ENCODE data around the gene ZRANB3. TPM values are rescaled to one million over a fixed set of nuclear protein-coding genes. Genes with fewer than 3 reads are reported as not detected.
A peak's percentile ranks its signal among the peaks of the same experiment; 100 is the strongest.

Gene ZRANB3
- total and polyA plus RNA-seq, 2 of the 13 experiments (the other 11 are each of a cell fraction or from before 2014, with no cell fraction given) = 5.8 to 25.2 TPM

GRCh38 chr2:135530313-135531230 is at the start of gene ZRANB3 (continued):
- TF ChIP-seq ATM (IDR thresholded peaks at IDR 0.05; ENCODE audit: borderline replicate concordance) = no peak
- TF ChIP-seq MAFG (CRISPR knock-in tag; IDR thresholded peaks at IDR 0.05) = no peak
- TF ChIP-seq ZNF576 (CRISPR knock-in tag; IDR thresholded peaks at IDR 0.05) = no peak
- TF ChIP-seq HHEX (CRISPR knock-in tag; IDR thresholded peaks at IDR 0.05) = peak; percentile 18; the same call in 1 of the 2 replicates
- no peak for TF ChIP-seq MAF1 (CRISPR knock-in tag; IDR thresholded peaks at IDR 0.05; ENCODE audit: borderline replicate concordance)
- TF ChIP-seq ZNF260 (CRISPR knock-in tag; IDR thresholded peaks at IDR 0.05; ENCODE audit: borderline replicate concordance, low read depth) = no peak
- TF ChIP-seq GATAD1 (CRISPR knock-in tag; IDR thresholded peaks at IDR 0.05) = peak; percentile 89
- peak; percentile 86 for TF ChIP-seq ZNF501 (CRISPR knock-in tag; IDR thresholded peaks at IDR 0.05)
- peak; percentile 39; the same call in 1 of the 2 replicates for TF ChIP-seq AHR (CRISPR knock-in tag; IDR thresholded peaks at IDR 0.05)
- TF ChIP-seq RELA (CRISPR knock-in tag; IDR thresholded peaks at IDR 0.05) = no peak
- TF ChIP-seq HNF1B (CRISPR knock-in tag; IDR thresholded peaks at IDR 0.05) = peak; percentile 73
- 0 out of 2 replicates have a peak, but pooled peaks have one; percentile 51 for TF ChIP-seq STAT5B (CRISPR knock-in tag; IDR thresholded peaks at IDR 0.05)
- TF ChIP-seq KLF16 (CRISPR knock-in tag; IDR thresholded peaks at IDR 0.05) = 0 out of 4 replicates have a peak, but pooled peaks of 1 of the 2 experiments have one; percentile 49
- TF ChIP-seq TEAD2 (CRISPR knock-in tag; IDR thresholded peaks at IDR 0.05) = 0 out of 2 replicates have a peak, but pooled peaks have one; percentile 38
- no peak for TF ChIP-seq ZNF496 (CRISPR knock-in tag; IDR thresholded peaks at IDR 0.05; ENCODE audit: insufficient replicate concordance)
- no peak for TF ChIP-seq ZNF274 (CRISPR knock-in tag; IDR thresholded peaks at IDR 0.05)
- peak; percentile 83 for TF ChIP-seq NR2C2 (CRISPR knock-in tag; IDR thresholded peaks at IDR 0.05; ENCODE audit: borderline replicate concordance)
- TF ChIP-seq ZNF782 (CRISPR knock-in tag; IDR thresholded peaks at IDR 0.05; ENCODE audit: borderline replicate concordance) = no peak
- TF ChIP-seq ARID2 (CRISPR knock-in tag; IDR thresholded peaks at IDR 0.05; ENCODE audit: borderline replicate concordance) = 0 out of 2 replicates have a peak, but pooled peaks have one; percentile 52
- TF ChIP-seq U2AF2 (IDR thresholded peaks at IDR 0.05; ENCODE audit: low read depth, low read length) = no peak
- TF ChIP-seq TFE3 (CRISPR knock-in tag; IDR thresholded peaks at IDR 0.05) = no peak; the same call in none of the 2 replicates
- no peak for TF ChIP-seq ZFP82 (CRISPR knock-in tag; IDR thresholded peaks at IDR 0.05; ENCODE audit: borderline replicate concordance)
- TF ChIP-seq MEF2D (CRISPR knock-in tag; IDR thresholded peaks at IDR 0.05) = 0 out of 2 replicates have a peak, but pooled peaks have one; percentile 3
- no peak for TF ChIP-seq TCF7 (IDR thresholded peaks at IDR 0.05; ENCODE audit: low read depth)
- TF ChIP-seq ZNF558 (CRISPR knock-in tag; IDR thresholded peaks at IDR 0.05; ENCODE audit: borderline replicate concordance) = no peak
- TF ChIP-seq ZBTB21 (CRISPR knock-in tag; IDR thresholded peaks at IDR 0.05) = peak; percentile 76; the same call in 1 of the 2 replicates
- TF ChIP-seq GABPB1 (CRISPR knock-in tag; IDR thresholded peaks at IDR 0.05) = peak; percentile 93
- no peak; the same call in none of the 2 replicates for TF ChIP-seq SALL1 (CRISPR knock-in tag; IDR thresholded peaks at IDR 0.05)

All from HepG2 (cell line).